Measurements from ENCODE around the gene FOXP1. TPM values are rescaled to one million over a fixed set of nuclear protein-coding genes. Genes with fewer than 3 reads are reported as not detected.

The FOXP1 gene
- total and polyA plus RNA-seq, 12 donors, result 7.6 to 42.7 (median 24.3) TPM

- H3K4me1 ChIP-seq (replicated peaks in 1 of 2), result no peaks in the 10 kb centered on the region
- no peaks in the 10 kb centered on the region for H3K36me3 ChIP-seq (replicated peaks in 1 of 2)
- H3K27ac ChIP-seq, result no peak overlapping the region
- WGBS, 4 donors, result 95 to 96% (median 96%) methylated on average over 5 of the region's 5 CpGs
- H3K27me3 ChIP-seq, result no peaks in the 10 kb centered on the region
- no peaks in the 10 kb centered on the region for H3K9me3 ChIP-seq (replicated peaks in 1 of 3)
- H3K4me3 ChIP-seq, result no peak overlapping the region
- intact Hi-C loops (cut with DNase I), result no loop called here
- no peak for DNase-seq
- TF ChIP-seq, protein P1, sequence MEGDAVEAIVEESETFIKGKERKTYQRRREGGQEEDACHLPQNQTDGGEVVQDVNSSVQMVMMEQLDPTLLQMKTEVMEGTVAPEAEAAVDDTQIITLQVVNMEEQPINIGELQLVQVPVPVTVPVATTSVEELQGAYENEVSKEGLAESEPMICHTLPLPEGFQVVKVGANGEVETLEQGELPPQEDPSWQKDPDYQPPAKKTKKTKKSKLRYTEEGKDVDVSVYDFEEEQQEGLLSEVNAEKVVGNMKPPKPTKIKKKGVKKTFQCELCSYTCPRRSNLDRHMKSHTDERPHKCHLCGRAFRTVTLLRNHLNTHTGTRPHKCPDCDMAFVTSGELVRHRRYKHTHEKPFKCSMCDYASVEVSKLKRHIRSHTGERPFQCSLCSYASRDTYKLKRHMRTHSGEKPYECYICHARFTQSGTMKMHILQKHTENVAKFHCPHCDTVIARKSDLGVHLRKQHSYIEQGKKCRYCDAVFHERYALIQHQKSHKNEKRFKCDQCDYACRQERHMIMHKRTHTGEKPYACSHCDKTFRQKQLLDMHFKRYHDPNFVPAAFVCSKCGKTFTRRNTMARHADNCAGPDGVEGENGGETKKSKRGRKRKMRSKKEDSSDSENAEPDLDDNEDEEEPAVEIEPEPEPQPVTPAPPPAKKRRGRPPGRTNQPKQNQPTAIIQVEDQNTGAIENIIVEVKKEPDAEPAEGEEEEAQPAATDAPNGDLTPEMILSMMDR (IDR thresholded peaks at IDR 0.05), result no peak
- TF ChIP-seq POLR2A (IDR thresholded peaks at IDR 0.05), result no peak
Observed at GRCh38 chr3:71268462-71268999, 315.0 kb downstream of the FOXP1 start.

- no peaks in the 10 kb centered on the region for H3K36me3 ChIP-seq (replicated peaks in 1 of 2)
- H3K4me1 ChIP-seq (replicated peaks in 1 of 2), result no peaks in the 10 kb centered on the region
- no peak overlapping the region for H3K4me3 ChIP-seq
- DNase-seq, result no peak
- H3K27me3 ChIP-seq, result no peaks in the 10 kb centered on the region
- no peaks in the 10 kb centered on the region for H3K9me3 ChIP-seq (replicated peaks in 1 of 3)
- intact Hi-C loops (cut with DNase I), result no loop called here
- TF ChIP-seq, protein P1 (IDR thresholded peaks at IDR 0.05), result no peak
- TF ChIP-seq POLR2A (IDR thresholded peaks at IDR 0.05), result no peak
- no peak overlapping the region for H3K27ac ChIP-seq
- 69 to 95% (median 87%) methylated on average over 1 of the region's 1 CpG for WGBS, 4 donors
Observed at GRCh38 chr3:71266875-71267274, 316.7 kb downstream of the FOXP1 start.

DNA sequence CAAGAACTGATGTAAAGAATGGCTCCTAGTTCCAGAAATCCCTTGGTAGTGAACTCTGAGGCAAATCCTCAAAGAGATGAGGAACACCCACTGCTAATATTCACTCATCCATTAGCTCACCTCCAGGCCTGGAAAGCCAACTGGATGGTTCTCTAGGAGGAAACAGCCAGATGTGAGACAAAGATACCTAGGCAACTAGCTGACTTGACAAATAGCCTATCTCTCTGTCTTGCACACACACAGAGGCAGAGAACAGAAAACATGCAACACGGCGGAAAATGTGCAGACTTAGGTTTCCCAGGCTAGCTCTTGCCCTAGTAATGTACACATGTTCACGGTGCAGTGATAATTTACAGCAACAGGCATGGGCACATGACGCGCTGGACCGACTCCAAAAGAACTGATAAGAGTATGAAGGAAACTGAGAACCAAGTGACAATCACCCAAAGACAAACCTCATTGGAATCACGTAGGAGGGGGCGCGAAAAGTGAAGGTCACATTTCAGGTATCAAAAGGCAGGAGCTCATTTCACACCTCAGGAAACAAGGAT lies 318.1 kb downstream of the FOXP1 start:
- intact Hi-C loops (cut with DNase I), result no loop called here
- Histone ChIP-seq H3K36me3 (replicated peaks in 1 of 2) (no peaks in the 10 kb centered on the region), H3K9me3 (replicated peaks in 1 of 3) (no peaks in the 10 kb centered on the region), H3K4me1 (replicated peaks in 1 of 2) (no peaks in the 10 kb centered on the region), H3K27me3 (no peaks in the 10 kb centered on the region), H3K27ac (no peak overlapping the region), H3K4me3 (no peak overlapping the region)
- TF ChIP-seq, protein P1 (IDR thresholded peaks at IDR 0.05), result no peak
- TF ChIP-seq POLR2A (IDR thresholded peaks at IDR 0.05), result no peak
- WGBS, 4 donors, result 88 to 90% (median 88%) methylated on average over 9 of the region's 9 CpGs
- no peak for DNase-seq

DNA sequence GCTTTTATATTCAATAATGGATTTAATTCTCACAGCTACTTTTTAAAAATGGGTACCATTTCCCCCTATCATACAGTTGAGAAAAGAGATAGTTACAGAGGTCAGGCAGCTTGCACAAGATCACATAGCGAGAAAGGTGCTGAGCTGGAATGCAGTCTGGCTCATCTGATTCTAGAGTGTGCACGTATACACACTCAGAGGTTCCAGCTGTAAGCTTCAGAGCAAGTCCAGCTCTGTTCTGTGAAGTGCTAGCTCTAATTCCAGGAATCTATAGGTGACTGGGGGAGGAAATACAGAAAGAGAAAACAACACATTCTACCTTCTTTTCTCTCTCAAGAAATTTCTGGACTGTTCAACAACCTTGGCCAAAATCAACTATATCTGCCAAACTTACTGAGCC lies 318.7 kb downstream of the FOXP1 start:
- no peak overlapping the region for H3K4me3 ChIP-seq
- TF ChIP-seq, protein P1 (IDR thresholded peaks at IDR 0.05), result no peak
- no peak for TF ChIP-seq POLR2A (IDR thresholded peaks at IDR 0.05)

More for the DNA sequence above, 318.7 kb downstream of the FOXP1 start:
- no peaks in the 10 kb centered on the region for H3K36me3 ChIP-seq (replicated peaks in 1 of 2)
- H3K9me3 ChIP-seq (replicated peaks in 1 of 3), result no peaks in the 10 kb centered on the region
- 91 to 92% (median 91%) methylated on average over 2 of the region's 2 CpGs for WGBS, 4 donors
- no peak for DNase-seq
- no peaks in the 10 kb centered on the region for H3K27me3 ChIP-seq
- no peak overlapping the region for H3K27ac ChIP-seq
- intact Hi-C loops (cut with DNase I), result no loop called here
- H3K4me1 ChIP-seq (replicated peaks in 1 of 2), result no peaks in the 10 kb centered on the region

All from adrenal gland (tissue), 12 donors.